ENCODE measurements around the gene WIZ. TPM values are rescaled to one million over a fixed set of nuclear protein-coding genes. Genes with fewer than 3 reads are reported as not detected.

Gene WIZ
- total and polyA plus RNA-seq, 9 of the 15 experiments (the other 6 are each of a cell fraction or from before 2014, with no cell fraction given), result 0.06 to 37.5 (median 4.8) TPM

DNA sequence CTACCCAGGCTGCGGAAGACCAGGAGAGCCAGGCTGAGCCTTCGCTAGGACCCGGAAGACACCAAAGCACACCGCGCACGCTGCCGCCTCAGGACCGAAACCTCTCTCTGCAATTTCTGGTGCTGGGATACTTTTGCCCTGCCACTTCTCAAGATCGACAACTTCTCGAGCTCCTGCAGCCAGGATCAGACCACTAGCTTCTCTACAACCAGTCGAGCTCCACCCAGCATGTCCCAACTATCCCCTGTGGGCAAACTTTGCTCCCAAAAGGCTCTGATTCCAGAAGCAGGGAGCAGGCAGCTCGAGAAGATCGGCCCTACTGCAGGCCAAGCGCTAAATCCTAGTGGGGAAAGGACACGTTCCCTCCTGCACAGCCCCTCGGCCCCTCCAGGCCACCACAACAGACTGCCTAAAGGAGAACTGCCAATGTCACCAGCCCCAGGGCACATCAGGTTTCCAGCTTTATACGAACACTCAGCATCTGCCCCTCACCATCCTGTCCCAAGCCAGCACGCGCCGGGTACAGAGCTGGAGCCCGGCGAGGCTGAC is 71.1 kb downstream of the WIZ start (continued):
- TF ChIP-seq, protein P1, sequence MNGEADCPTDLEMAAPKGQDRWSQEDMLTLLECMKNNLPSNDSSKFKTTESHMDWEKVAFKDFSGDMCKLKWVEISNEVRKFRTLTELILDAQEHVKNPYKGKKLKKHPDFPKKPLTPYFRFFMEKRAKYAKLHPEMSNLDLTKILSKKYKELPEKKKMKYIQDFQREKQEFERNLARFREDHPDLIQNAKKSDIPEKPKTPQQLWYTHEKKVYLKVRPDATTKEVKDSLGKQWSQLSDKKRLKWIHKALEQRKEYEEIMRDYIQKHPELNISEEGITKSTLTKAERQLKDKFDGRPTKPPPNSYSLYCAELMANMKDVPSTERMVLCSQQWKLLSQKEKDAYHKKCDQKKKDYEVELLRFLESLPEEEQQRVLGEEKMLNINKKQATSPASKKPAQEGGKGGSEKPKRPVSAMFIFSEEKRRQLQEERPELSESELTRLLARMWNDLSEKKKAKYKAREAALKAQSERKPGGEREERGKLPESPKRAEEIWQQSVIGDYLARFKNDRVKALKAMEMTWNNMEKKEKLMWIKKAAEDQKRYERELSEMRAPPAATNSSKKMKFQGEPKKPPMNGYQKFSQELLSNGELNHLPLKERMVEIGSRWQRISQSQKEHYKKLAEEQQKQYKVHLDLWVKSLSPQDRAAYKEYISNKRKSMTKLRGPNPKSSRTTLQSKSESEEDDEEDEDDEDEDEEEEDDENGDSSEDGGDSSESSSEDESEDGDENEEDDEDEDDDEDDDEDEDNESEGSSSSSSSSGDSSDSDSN (IDR thresholded peaks at IDR 0.05; ENCODE audit: borderline replicate concordance in 1 of 2, low read depth in 2 of 2, low read length in 2 of 2), result peak in 1 of 2 experiments; percentile 16; a peak in 2 of 4 replicates
- TF ChIP-seq TEAD1 (CRISPR knock-in tag; IDR thresholded peaks at IDR 0.05) (peak in 1 of 2 experiments; percentile 18; a peak in 2 of 4 replicates), MEF2D (tag; conservative IDR thresholded peaks at IDR 0.05; ENCODE audit: low read depth) (no peak), MIER1 (IDR thresholded peaks at IDR 0.05; ENCODE audit: low read depth) (no peak), SMC3 (conservative IDR thresholded peaks at IDR 0.05; ENCODE audit: insufficient read depth, low read depth, low read length) (0 out of 2 replicates have a peak, but pooled peaks have one; percentile 23), PPARD (CRISPR knock-in tag; IDR thresholded peaks at IDR 0.05) (no peak), NFIX (CRISPR knock-in tag; IDR thresholded peaks at IDR 0.05; ENCODE audit: low read depth) (no peak), SRSF3 (IDR thresholded peaks at IDR 0.05; ENCODE audit: insufficient read depth, low read length) (no peak), CBX2 (IDR thresholded peaks at IDR 0.05; ENCODE audit: insufficient read depth, low read length, poor library complexity, severe bottlenecking) (no peak), NRF1 (conservative IDR thresholded peaks at IDR 0.05 in 1 of 2, IDR thresholded peaks at IDR 0.05 in 1 of 2) (no peak), ZNF79 (CRISPR knock-in tag; IDR thresholded peaks at IDR 0.05; ENCODE audit: low read depth) (no peak), KLF6 (CRISPR knock-in tag; IDR thresholded peaks at IDR 0.05; ENCODE audit: borderline replicate concordance) (no peak), RCOR1 (IDR thresholded peaks at IDR 0.05; ENCODE audit: borderline replicate concordance in 1 of 2, low read depth in 2 of 2, low read length in 2 of 2) (no peak), NFIC (IDR thresholded peaks at IDR 0.05) (no peak), BHLHE40 (IDR thresholded peaks at IDR 0.05; ENCODE audit: low read length) (no peak), DIDO1 (tag; IDR thresholded peaks at IDR 0.05; ENCODE audit: low read depth) (no peak)
- TF ChIP-seq, protein P2, sequence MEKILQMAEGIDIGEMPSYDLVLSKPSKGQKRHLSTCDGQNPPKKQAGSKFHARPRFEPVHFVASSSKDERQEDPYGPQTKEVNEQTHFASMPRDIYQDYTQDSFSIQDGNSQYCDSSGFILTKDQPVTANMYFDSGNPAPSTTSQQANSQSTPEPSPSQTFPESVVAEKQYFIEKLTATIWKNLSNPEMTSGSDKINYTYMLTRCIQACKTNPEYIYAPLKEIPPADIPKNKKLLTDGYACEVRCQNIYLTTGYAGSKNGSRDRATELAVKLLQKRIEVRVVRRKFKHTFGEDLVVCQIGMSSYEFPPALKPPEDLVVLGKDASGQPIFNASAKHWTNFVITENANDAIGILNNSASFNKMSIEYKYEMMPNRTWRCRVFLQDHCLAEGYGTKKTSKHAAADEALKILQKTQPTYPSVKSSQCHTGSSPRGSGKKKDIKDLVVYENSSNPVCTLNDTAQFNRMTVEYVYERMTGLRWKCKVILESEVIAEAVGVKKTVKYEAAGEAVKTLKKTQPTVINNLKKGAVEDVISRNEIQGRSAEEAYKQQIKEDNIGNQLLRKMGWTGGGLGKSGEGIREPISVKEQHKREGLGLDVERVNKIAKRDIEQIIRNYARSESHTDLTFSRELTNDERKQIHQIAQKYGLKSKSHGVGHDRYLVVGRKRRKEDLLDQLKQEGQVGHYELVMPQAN (IDR thresholded peaks at IDR 0.05; ENCODE audit: borderline replicate concordance), result peak; percentile 59; the same call in 1 of the 2 replicates
- TF ChIP-seq, protein P3, sequence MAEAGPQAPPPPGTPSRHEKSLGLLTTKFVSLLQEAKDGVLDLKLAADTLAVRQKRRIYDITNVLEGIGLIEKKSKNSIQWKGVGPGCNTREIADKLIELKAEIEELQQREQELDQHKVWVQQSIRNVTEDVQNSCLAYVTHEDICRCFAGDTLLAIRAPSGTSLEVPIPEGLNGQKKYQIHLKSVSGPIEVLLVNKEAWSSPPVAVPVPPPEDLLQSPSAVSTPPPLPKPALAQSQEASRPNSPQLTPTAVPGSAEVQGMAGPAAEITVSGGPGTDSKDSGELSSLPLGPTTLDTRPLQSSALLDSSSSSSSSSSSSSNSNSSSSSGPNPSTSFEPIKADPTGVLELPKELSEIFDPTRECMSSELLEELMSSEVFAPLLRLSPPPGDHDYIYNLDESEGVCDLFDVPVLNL (CRISPR knock-in tag; IDR thresholded peaks at IDR 0.05; ENCODE audit: low read depth), result 0 out of 2 replicates have a peak, but pooled peaks have one; percentile 56
- TF ChIP-seq, protein P4, sequence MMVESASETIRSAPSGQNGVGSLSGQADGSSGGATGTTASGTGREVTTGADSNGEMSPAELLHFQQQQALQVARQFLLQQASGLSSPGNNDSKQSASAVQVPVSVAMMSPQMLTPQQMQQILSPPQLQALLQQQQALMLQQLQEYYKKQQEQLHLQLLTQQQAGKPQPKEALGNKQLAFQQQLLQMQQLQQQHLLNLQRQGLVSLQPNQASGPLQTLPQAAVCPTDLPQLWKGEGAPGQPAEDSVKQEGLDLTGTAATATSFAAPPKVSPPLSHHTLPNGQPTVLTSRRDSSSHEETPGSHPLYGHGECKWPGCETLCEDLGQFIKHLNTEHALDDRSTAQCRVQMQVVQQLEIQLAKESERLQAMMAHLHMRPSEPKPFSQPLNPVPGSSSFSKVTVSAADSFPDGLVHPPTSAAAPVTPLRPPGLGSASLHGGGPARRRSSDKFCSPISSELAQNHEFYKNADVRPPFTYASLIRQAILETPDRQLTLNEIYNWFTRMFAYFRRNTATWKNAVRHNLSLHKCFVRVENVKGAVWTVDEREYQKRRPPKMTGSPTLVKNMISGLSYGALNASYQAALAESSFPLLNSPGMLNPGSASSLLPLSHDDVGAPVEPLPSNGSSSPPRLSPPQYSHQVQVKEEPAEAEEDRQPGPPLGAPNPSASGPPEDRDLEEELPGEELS (CRISPR knock-in tag; IDR thresholded peaks at IDR 0.05; ENCODE audit: borderline replicate concordance), result no peak

Data from K562 (cell line).